Neural crest cell (in vitro differentiated cells): ENCODE measurements around the gene NAV2. TPM values are rescaled to one million over a fixed set of nuclear protein-coding genes. Genes with fewer than 3 reads are reported as not detected.

Experiments
- DNase-seq: peaks from one replicate; pipeline ENCODE4 v3.0.0; 2021; ENCODE audit warnings: low read depth, mixed read lengths, low spot score
- H3K27ac Mint-ChIP-seq: one replicate; pipeline ENCODE4 v1.8.0; 2021; ENCODE audit warnings: mild to moderate bottlenecking, mixed read lengths; ENCODE audit not compliant: unreplicated experiment
- H3K27me3 Mint-ChIP-seq: 2 replicates; pipeline ENCODE4 v1.8.0; 2021; ENCODE audit warnings: low read depth, mild to moderate bottlenecking, mixed read lengths
- H3K36me3 Mint-ChIP-seq: 2 replicates; pipeline ENCODE4 v1.8.0; 2021; ENCODE audit warnings: low read depth, mild to moderate bottlenecking, mixed read lengths
- H3K4me1 Mint-ChIP-seq: 2 replicates; pipeline ENCODE4 v1.8.0; 2021; ENCODE audit warnings: mixed read lengths
- H3K4me3 Mint-ChIP-seq: one replicate; pipeline ENCODE4 v1.8.0; 2021; ENCODE audit warnings: mild to moderate bottlenecking, mixed read lengths
- H3K9me3 Mint-ChIP-seq: 2 replicates; pipeline ENCODE4 v1.8.0; 2021; ENCODE audit warnings: mixed read lengths
- CTCF ChIP-seq: fragments of 200-600 bp; sonication (generic); conservative IDR thresholded peaks from 2 replicates; pipeline ENCODE4 v1.5.0; 2021; ENCODE audit warnings: antibody characterized with exemption, mild to moderate bottlenecking
- total RNA-seq: library from RNA; stranded (reverse); gene quantifications from 2 replicates; pipeline ENCODE4 v1.2.1, GENCODE V29; 2021

The NAV2 gene
- total RNA-seq, 1 donor from 2014 or later: 14.1 TPM

- TF ChIP-seq CTCF: no peak
Observed at GRCh38 chr11:19931141-19931770, 218.6 kb downstream of the NAV2 start.

GRCh38 chr11:19931771-19932369 lies 219.2 kb downstream of the NAV2 start:
- no peak for TF ChIP-seq CTCF
- no peaks in the 10 kb centered on the region for H3K9me3 Mint-ChIP-seq
- no peak for DNase-seq
- H3K27me3 Mint-ChIP-seq: no peaks in the 10 kb centered on the region
- no peak overlapping the region for H3K4me3 Mint-ChIP-seq
- no peaks in the 10 kb centered on the region for H3K36me3 Mint-ChIP-seq
- H3K27ac Mint-ChIP-seq: no peak overlapping the region
- peaks cover 5% of the 10 kb centered on the region for H3K4me1 Mint-ChIP-seq

More at GRCh38 chr11:19931141-19931770, 218.6 kb downstream of the NAV2 start:
- Mint-ChIP-seq H3K27me3 (no peaks in the 10 kb centered on the region), H3K27ac (no peak overlapping the region), H3K36me3 (no peaks in the 10 kb centered on the region), H3K4me1 (peaks cover 5% of the 10 kb centered on the region), H3K9me3 (no peaks in the 10 kb centered on the region), H3K4me3 (no peak overlapping the region)
- DNase-seq: no peak

- H3K36me3 Mint-ChIP-seq: no peaks in the 10 kb centered on the region
- no peak for DNase-seq
- no peak overlapping the region for H3K27ac Mint-ChIP-seq
- no peak overlapping the region for H3K4me3 Mint-ChIP-seq
- H3K9me3 Mint-ChIP-seq: no peaks in the 10 kb centered on the region
- no peaks in the 10 kb centered on the region for H3K27me3 Mint-ChIP-seq
- H3K4me1 Mint-ChIP-seq: peaks cover 5% of the 10 kb centered on the region
- no peak for TF ChIP-seq CTCF
Observed at GRCh38 chr11:19933132-19933735, 220.6 kb downstream of the NAV2 start.

- Mint-ChIP-seq H3K4me1 (peaks cover 5% of the 10 kb centered on the region), H3K4me3 (no peak overlapping the region), H3K27ac (no peak overlapping the region), H3K9me3 (no peaks in the 10 kb centered on the region), H3K27me3 (no peaks in the 10 kb centered on the region), H3K36me3 (no peaks in the 10 kb centered on the region)
- no peak for TF ChIP-seq CTCF
- no peak for DNase-seq
Observed at GRCh38 chr11:19933801-19934488, 221.3 kb downstream of the NAV2 start.

GRCh38 chr11:19934828-19935259 lies 222.2 kb downstream of the NAV2 start:
- Mint-ChIP-seq H3K36me3 (no peaks in the 10 kb centered on the region), H3K27me3 (no peaks in the 10 kb centered on the region), H3K9me3 (no peaks in the 10 kb centered on the region), H3K4me1 (peaks cover 5% of the 10 kb centered on the region), H3K4me3 (no peak overlapping the region), H3K27ac (no peak overlapping the region)
- no peak for TF ChIP-seq CTCF
- no peak for DNase-seq
